GM10248 (cell line): ENCODE results near the gene SMARCC1.
"Not testable (repeated sequence)": the region's sequence is repeated elsewhere in the genome, so short reads cannot be mapped to it uniquely, and the experiment has no call there.

Experiments
- CTCF ChIA-PET: fragments of 300-600 bp; sonication (Branson Sonifier 250); formaldehyde crosslinking; extraction: SDS; loops from one replicate; lab custom pipeline; 2021; ENCODE audit warnings: antibody characterized with exemption; lab: Yijun Ruan, JAX
- POLR2A ChIA-PET: fragments of 350-650 bp; sonication (Branson Sonifier 250); formaldehyde crosslinking; extraction: SDS; loops from one replicate; lab custom pipeline; 2020; ENCODE audit warnings: antibody characterized with exemption; lab: Yijun Ruan, JAX
- DNase-seq: peaks from one replicate; pipeline ENCODE4 v3.0.0; 2012; ENCODE audit errors: extremely low spot score
- CTCF ChIP-seq: IDR thresholded peaks from 2 replicates; pipeline ENCODE4 v1.5.1; 2012; ENCODE audit warnings: mild to moderate bottlenecking, low read depth; ENCODE audit errors: extremely low read depth, missing control alignments, control extremely low read depth

Gene SMARCC1

GRCh38 chr3:47781685-47782445 lies at the start of gene SMARCC1:
Gene SMARCC1, minus strand, starts transcription at chr3:47781893. Its CDS starts 96 bp downstream, at chr3:47781797.
- peak; percentile 98 for DNase-seq
- POLR2A ChIA-PET: interaction anchor here (0.5 kb wide), 1 partner anchor 1914 kb away, joined by 4 read pairs; no protein-coding TSS in a partner anchor
- CTCF ChIA-PET: interaction anchor here (0.9 to 1.1 kb wide), 2 partner anchors 29 to 260 kb away, joined by 3 read pairs; no protein-coding TSS in a partner anchor
- TF ChIP-seq CTCF: peak; percentile 6

GRCh38 chr3:47829482-47829881 lies 47.8 kb upstream of the SMARCC1 start:
- DNase-seq, POLR2A ChIA-PET: not testable (repeated sequence)
- CTCF ChIA-PET: interaction anchor here (1.2 kb wide), 2 partner anchors 160 to 322 kb away, joined by 3 read pairs; no protein-coding TSS in a partner anchor

- DNase-seq: no peak
- ChIA-PET CTCF (interaction anchor here (0.7 to 4.6 kb wide), 48 partner anchors 9 to 611 kb away, joined by 3 to 77 read pairs (median 3); partner anchors contain the start of genes CDC25A and SCAP), POLR2A (interaction anchor here (0.6 to 0.9 kb wide), 2 partner anchors 50 to 182 kb away, joined by 3 to 5 read pairs; no protein-coding TSS in a partner anchor)
- TF ChIP-seq CTCF: no peak
These were observed 43.9 kb upstream of the SMARCC1 start for GRCh38 chr3:47825590-47825989.

- peak; percentile 96 for TF ChIP-seq CTCF
- peak; percentile 96 for DNase-seq
- POLR2A ChIA-PET: interaction anchor here (0.6 to 1.0 kb wide), 3 partner anchors 13 to 464 kb away, joined by 3 to 5 read pairs (median 4); no protein-coding TSS in a partner anchor
- CTCF ChIA-PET: interaction anchor here (0.7 to 4.6 kb wide), 57 partner anchors 7 to 611 kb away, joined by 3 to 77 read pairs (median 3); partner anchors contain the start of genes CDC25A and SCAP
These were observed 43.1 kb upstream of the SMARCC1 start for GRCh38 chr3:47824541-47825473.

- POLR2A ChIA-PET: no interaction called here
- CTCF ChIA-PET: interaction anchor here (0.9 to 8.1 kb wide), 9 partner anchors 7 to 340 kb away, joined by 3 to 77 read pairs (median 6); no protein-coding TSS in a partner anchor
- no peak for TF ChIP-seq CTCF
- DNase-seq: no peak
These were observed 35.9 kb upstream of the SMARCC1 start for GRCh38 chr3:47817609-47818008.

GRCh38 chr3:47813551-47814177 lies 32.0 kb upstream of the SMARCC1 start:
- POLR2A ChIA-PET: interaction anchor here (0.5 kb wide), 1 partner anchor 237 kb away, joined by 5 read pairs; no protein-coding TSS in a partner anchor
- TF ChIP-seq CTCF: no peak
- CTCF ChIA-PET: interaction anchor here (0.9 to 8.1 kb wide), 7 partner anchors 9 to 393 kb away, joined by 3 to 77 read pairs (median 3); no protein-coding TSS in a partner anchor
- DNase-seq: no peak
